Lower leg skin (tissue), 3 donors: Measurements from ENCODE around the gene ACTL8.

Source experiments
- CTCF ChIP-seq, 3 donors: fragments of 450-650 bp; IDR thresholded peaks; one replicate each; pipeline ENCODE4 v1.5.1; 2016; ENCODE audit warnings: antibody characterized with exemption in 3 of 3, mild to moderate bottlenecking in 3 of 3, moderate library complexity in 2 of 3
- POLR2A ChIP-seq, 2 donors: fragments of 450-650 bp; IDR thresholded peaks; one replicate each; pipeline ENCODE4 v1.6.1; 2016 to 2017; ENCODE audit warnings: antibody characterized with exemption in 2 of 2, mild to moderate bottlenecking in 1 of 2, moderate library complexity in 1 of 2

GRCh38 chr1:17770983-17771382 lies 15.8 kb downstream of the ACTL8 start:
- TF ChIP-seq CTCF (IDR thresholded peaks at IDR 0.05) (no peak), POLR2A (IDR thresholded peaks at IDR 0.05) (no peak)
